Measurements from ENCODE around the gene TBC1D24. TPM values are rescaled to one million over a fixed set of nuclear protein-coding genes. Genes with fewer than 3 reads are reported as not detected.

The TBC1D24 gene
- total RNA-seq, 1 donor from 2014 or later = 10.1 TPM

- intact Hi-C loops (cut with micrococcal nuclease) = no loop called here
Observed at GRCh38 chr16:2449118-2449517, 25.8 kb upstream of the TBC1D24 start.

DNA sequence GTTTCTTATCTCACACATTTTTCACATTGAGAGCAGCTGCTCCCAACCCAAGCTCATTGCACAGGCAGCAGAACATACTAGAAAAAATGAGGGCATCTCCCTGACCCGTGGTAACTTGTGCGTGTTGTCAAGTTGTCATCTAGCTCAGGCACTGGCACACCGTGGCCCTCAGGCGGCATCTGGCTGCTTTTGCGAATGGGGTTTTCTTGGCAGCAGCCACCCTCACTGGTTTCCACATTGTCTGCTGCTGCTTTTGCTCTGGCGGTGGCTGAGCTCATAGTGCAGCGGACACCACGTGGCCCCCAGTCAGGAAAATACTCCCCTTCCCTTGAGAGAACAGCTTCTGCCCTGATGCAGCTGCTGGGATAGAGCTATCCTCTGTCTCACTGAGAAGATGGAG is 24.4 kb upstream of the TBC1D24 start:
- intact Hi-C loops (cut with micrococcal nuclease) = no loop called here

DNA sequence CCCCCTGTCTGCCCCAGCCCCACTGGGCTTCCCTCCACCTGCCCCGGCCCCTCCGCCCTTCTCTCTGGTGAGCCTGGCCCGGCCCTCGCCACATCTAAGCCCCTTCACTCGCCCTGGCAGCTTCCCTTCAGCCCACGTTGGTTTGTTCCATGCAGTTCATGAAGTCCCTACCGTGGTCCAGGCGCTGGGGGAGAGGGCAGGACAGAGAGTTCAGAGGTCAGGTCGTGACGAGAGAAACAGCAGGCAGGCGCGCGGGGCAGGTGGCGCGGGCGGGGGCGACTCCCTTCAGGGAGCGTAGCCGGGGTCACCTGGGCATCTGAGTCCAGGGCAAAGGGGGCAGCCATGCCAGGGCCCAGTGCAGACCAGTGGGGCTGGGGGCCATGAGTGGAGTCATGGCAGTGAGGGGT is 23.9 kb upstream of the TBC1D24 start:
- intact Hi-C loops (cut with micrococcal nuclease) = no loop called here

DNA sequence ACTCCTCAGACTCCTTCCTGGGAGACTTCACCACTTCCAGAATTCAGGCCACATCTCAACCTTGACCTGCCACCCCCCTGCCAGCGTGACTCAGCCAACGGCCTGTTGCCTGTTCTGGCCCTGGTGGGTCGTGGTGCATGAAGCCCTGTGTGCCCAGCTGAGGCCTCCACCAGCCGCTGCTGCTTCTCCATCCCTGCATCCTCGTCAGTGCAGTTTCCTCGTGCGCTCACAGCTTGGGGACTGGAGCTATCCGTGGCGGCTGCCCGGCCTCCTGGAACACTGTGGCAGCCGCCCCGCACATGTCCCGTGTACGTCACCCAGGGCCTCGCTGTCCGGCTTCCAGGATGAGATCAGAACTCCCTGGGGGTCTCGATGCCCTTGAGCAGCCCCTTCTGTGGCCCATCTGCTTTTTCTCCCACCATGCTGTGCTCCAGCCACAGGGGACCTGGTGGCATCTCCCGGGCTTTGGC is 23.0 kb upstream of the TBC1D24 start:
- intact Hi-C loops (cut with micrococcal nuclease) = no loop called here

DNA sequence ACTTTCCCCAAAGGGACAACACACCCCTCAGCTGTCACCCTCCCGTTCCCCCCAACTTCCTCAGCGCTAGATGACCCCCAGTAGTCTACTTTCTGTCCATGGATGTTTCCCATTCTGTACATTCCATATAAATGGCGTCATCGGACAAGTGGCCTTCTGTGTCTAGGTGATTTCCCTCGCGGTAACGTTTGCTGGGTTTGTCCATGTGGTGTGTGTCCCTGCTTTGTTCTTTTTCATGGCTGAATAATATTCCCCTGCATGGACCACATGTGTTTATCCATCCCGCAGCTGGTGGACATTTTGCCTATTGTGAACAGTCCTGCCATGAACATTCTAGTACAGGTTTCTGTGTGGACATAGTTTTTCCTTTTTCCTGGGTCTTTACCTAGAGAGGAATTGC is 22.3 kb upstream of the TBC1D24 start:
- intact Hi-C loops (cut with micrococcal nuclease) = no loop called here

GRCh38 chr16:2455081-2455845 is 19.7 kb upstream of the TBC1D24 start:
- intact Hi-C loops (cut with micrococcal nuclease) = no loop called here

DNA sequence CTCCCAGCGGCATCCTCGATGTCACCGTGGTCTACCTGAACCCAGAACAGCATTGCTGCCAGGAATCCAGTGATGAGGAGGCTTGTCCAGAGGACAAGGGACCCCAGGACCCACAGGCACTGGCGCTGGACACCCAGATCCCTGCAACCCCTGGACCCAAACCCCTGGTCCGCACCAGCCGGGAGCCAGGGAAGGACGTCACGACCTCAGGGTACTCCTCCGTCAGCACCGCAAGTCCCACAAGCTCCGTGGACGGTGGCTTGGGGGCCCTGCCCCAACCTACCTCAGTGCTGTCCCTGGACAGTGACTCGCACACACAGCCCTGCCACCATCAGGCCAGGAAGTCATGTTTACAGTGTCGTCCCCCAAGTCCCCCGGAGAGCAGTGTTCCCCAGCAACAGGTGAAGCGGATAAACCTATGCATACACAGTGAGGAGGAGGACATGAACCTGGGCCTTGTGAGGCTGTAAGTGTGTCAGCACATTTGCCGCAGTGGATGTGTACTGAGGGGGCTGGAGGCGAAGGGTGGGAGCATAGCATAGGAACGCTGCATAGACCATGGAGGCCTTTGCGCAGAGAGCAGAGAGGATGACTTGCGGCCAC is 18.3 kb upstream of the TBC1D24 start:
- intact Hi-C loops (cut with micrococcal nuclease) = no loop called here

- intact Hi-C loops (cut with micrococcal nuclease) = no loop called here
Observed at GRCh38 chr16:2457267-2457666, 17.7 kb upstream of the TBC1D24 start.

GRCh38 chr16:2457946-2458345 is 17.0 kb upstream of the TBC1D24 start:
- intact Hi-C loops (cut with micrococcal nuclease) = no loop called here

GRCh38 chr16:2458887-2459646 is 15.9 kb upstream of the TBC1D24 start:
- intact Hi-C loops (cut with micrococcal nuclease) = no loop called here

- intact Hi-C loops (cut with micrococcal nuclease) = loop anchor here (1.0 to 2.0 kb wide), 4 partner anchors 31 to 77 kb away; partner anchors contain the start of genes ATP6V0C and CCNF
Observed at GRCh38 chr16:2459647-2460390, 15.1 kb upstream of the TBC1D24 start, which contains the start of gene TEDC2. TEDC2 (plus strand) TSS chr16:2460109; CDS start chr16:2460145, 36 bp downstream.

DNA sequence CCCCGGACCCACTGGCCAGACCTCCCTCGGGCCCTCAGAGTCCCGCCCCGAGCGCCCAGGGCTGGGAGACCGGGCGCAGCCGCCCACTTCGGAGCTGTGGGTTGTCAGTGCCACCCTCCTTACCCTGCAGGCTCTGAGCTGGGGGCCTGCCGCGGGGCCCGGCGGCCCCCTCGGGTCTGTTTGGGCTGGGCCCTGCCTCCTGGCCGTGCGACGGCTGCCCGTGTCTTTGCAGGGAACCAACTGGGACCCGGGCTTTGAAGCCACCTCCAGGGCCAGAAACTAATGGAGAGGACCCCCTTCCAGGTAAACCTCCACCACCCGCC is 14.6 kb upstream of the TBC1D24 start:
- intact Hi-C loops (cut with micrococcal nuclease) = loop anchor here (1.0 to 2.0 kb wide), 4 partner anchors 31 to 77 kb away; partner anchors contain the start of genes ATP6V0C and CCNF

- intact Hi-C loops (cut with micrococcal nuclease) = loop anchor here (1.0 to 2.0 kb wide), 4 partner anchors 32 to 76 kb away; partner anchors contain the start of genes ATP6V0C and CCNF
Observed at GRCh38 chr16:2460916-2461315, 14.0 kb upstream of the TBC1D24 start.

DNA sequence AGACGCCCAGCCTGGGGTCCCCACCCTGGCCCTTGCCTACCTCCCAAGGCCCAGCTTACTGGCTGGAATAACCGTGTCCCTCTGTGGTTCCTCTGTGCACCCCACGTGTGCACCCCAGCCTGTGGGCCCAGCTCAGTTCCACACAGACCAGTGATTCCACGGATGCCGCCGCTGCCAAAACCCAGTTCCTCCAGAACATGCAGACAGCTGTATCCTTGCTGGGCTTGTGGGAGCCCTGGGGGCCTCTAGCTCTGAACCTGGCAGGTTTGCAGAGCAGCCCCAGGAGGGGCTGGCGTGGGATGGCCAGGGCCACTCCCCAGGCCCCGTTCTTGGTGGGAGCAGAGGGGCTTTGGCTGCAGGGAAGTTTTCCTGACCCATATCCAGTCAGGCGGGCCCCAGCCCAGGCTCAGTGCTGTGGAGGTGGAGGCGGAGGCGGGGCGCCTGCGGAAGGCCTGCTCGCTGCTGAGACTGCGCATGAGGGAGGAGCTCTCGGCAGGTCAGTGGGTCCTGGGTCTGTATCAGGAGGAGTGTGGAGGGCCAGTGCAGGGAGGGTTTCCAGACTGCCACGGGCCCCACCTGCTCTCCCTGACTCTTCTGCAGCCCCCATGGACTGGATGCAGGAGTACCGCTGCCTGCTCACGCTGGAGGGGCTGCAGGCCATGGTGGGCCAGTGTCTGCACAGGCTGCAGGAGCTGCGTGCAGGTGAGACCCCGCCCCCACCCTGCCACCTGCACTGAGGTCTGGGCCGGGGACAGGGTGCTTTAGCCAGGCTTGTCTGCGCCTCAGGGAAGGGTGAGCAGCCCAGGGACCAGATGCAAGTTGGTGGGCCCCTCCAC is 12.7 kb upstream of the TBC1D24 start:
- intact Hi-C loops (cut with micrococcal nuclease) = no loop called here

- intact Hi-C loops (cut with micrococcal nuclease) = no loop called here
Observed at GRCh38 chr16:2464333-2464732, 10.6 kb upstream of the TBC1D24 start.

DNA sequence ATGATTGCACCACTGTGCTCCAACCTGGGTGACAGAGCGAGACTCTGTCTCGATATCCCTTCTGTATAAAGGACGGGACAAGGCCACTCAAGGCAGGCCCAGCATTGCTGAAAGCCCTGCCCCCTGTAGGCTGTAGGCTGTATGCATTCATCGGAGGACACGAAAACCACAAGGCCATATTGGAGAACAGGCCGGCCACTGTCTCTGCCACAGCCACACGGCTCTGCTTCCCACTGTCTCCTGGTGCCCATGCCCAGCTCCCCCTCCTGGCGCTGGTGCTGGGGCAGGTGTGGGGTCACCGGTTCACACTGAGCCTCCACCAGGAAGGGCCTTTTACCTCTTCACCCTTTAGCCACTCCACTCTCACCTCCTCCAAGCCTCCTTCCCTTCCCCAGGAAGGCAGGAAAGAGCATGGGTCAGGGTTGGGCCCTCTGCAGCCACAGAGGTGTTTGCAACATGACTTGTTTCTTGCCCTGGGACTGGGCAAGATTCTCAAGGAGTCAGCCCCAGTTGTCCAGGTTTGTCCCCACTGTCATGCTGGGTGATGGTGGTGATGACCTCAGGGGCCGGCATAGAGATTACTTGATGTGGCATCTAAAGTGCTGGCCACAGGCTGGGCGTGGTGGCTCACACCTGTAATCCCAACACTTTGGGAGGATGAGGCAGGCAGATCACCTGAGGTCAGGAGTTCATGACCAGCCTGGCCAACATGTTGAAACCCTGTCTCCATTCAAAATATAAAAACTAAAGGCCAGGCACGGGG is 9.1 kb upstream of the TBC1D24 start:
- intact Hi-C loops (cut with micrococcal nuclease) = no loop called here

GRCh38 chr16:2466667-2467527 is 8.0 kb upstream of the TBC1D24 start:
- intact Hi-C loops (cut with micrococcal nuclease) = no loop called here

DNA sequence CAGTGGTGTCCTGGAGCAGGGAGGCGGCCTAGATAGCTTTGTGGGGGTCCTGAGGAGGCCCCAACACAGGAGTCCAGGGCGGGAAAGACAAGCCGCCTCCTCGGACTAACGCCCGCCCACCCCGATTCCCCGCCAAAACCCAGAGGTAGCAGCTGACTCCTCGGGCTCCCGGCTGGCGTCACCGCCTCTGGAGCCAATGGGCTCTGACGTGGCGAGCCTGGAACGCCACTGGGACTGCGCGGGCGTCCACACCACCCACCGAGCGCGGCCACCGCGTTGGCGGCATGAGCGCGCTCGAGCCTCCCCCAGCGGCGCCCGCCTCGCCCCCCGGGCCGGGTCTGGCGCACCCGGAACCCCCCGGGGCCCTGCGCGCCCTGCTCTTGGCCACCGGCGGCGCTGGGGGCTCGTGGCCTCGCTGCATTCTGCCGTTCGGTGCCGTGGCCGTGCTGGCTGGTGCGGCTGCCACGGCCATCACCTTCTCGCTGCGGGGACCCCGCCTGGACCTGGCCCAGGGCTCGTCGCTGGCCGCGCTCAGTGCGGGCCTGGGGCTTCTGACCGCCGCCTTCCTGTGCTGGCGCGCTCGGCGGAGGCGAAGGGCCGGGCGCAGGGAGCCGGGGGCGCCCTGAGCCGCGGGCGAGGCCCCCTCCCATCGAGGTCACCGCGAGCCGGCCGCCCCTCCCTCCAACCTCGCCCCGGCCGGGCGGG is 7.2 kb upstream of the TBC1D24 start:
- intact Hi-C loops (cut with micrococcal nuclease) = no loop called here

All from T-helper 1 cell treated with Interleukin-12 subunit alpha and Interleukin-12 subunit beta and Interleukin-4 antibody, amounts not matched to agents 30 ng/mL and 1 ng/mL, for 36 hours (primary cell).